GM12878 (cell line): ENCODE measurements around the gene CSK. TPM values are rescaled to one million over a fixed set of nuclear protein-coding genes. Genes with fewer than 3 reads are reported as not detected.

Experiments used
- ATAC-seq: fragments of 200-7000 bp; cut with Tn5 transposase; 3 replicates; pipeline ENCODE4 v1.9.1; 2020; ENCODE audit warnings: mild to moderate bottlenecking, moderate library complexity
- BruUV-seq: library from RNA; stranded (reverse); fragments of 400-500 nt; replicated peaks from 2 replicates; lab custom pipeline; 2021; lab: Mats Ljungman, UMichigan
- CTCF ChIA-PET: fragments of 300-600 bp; sonication (Branson Sonifier 250); formaldehyde crosslinking; extraction: SDS; loops from one replicate; lab custom pipeline; 2021; ENCODE audit warnings: inconsistent platforms; lab: Yijun Ruan, JAX
- POLR2A ChIA-PET: fragments of 350-600 bp; formaldehyde crosslinking; extraction: SDS; loops from one replicate; lab custom pipeline; 2021; ENCODE audit warnings: inconsistent platforms; lab: Charles Lee
- RAD21 ChIA-PET: fragments of 300-600 bp; sonication (Branson Sonifier 250); formaldehyde crosslinking; loops from one replicate; lab custom pipeline; 2023; ENCODE audit warnings: antibody characterized with exemption; ENCODE audit not compliant: unreplicated experiment; lab: Charles Lee
- SMC1A ChIA-PET: fragments of 300-600 bp; sonication (Branson Sonifier 250); formaldehyde crosslinking; loops from one replicate; lab custom pipeline; 2023; ENCODE audit not compliant: unreplicated experiment, uncharacterized antibody; lab: Charles Lee
- DNase-seq: peaks from one replicate; pipeline ENCODE4 v3.0.0-alpha.2; 2011; ENCODE audit warnings: low read depth, low spot score
- FAIRE-seq: peaks from 3 replicates; lab custom pipeline; 2011; peaks lifted over from hg19 to GRCh38; lab: Jason Lieb, UNC
- H2AFZ ChIP-seq: 2 replicates; pipeline ENCODE4 v1.6.0; 2011; ENCODE audit warnings: low read depth, low read length, control low read depth; ENCODE audit not compliant: control insufficient read depth
- H3K27ac ChIP-seq: 2 replicates; pipeline ENCODE4 v1.5.1; 2011; ENCODE audit warnings: control low read depth; ENCODE audit not compliant: control insufficient read depth, insufficient read depth
- H3K27me3 ChIP-seq, 2 experiments: replicated peaks in 1 of 2; 2 replicates each; pipeline versions ENCODE4 v1.6.0 to v1.6.1; 2011; ENCODE audit warnings: low read length in 1 of 2; ENCODE audit not compliant: control insufficient read depth in 2 of 2, insufficient read depth in 2 of 2
- H3K36me3 ChIP-seq, 2 experiments: 2 replicates each; pipeline ENCODE4 v1.5.1; 2011; ENCODE audit warnings: low read length in 1 of 2; ENCODE audit not compliant: control insufficient read depth in 2 of 2, insufficient read depth in 2 of 2
- H3K4me1 ChIP-seq: 2 replicates; pipeline ENCODE4 v1.6.1; 2011; ENCODE audit warnings: mild to moderate bottlenecking, low read length, moderate library complexity, mixed read lengths; ENCODE audit not compliant: control insufficient read depth, insufficient read depth
- H3K4me2 ChIP-seq: 2 replicates; pipeline ENCODE4 v1.6.0; 2011; ENCODE audit warnings: control low read depth; ENCODE audit not compliant: control insufficient read depth, insufficient read depth
- H3K4me3 ChIP-seq: fragments of 200-600 bp; sonication (generic); 2 replicates; pipeline ENCODE4 v1.5.1; 2016
- H3K79me2 ChIP-seq: 2 replicates; pipeline ENCODE4 v1.6.0; 2011; ENCODE audit warnings: low read length; ENCODE audit not compliant: control insufficient read depth, insufficient read depth
- H3K9ac ChIP-seq: 2 replicates; pipeline ENCODE4 v1.8.0; 2011; ENCODE audit warnings: low read length, control low read depth, mixed read lengths; ENCODE audit not compliant: control insufficient read depth, insufficient read depth
- H3K9me3 ChIP-seq: replicated peaks from 3 replicates; pipeline ENCODE4 v1.5.1; 2011; ENCODE audit warnings: mild to moderate bottlenecking, low read length; ENCODE audit not compliant: control insufficient read depth, insufficient read depth
- H4K20me1 ChIP-seq: 2 replicates; pipeline ENCODE4 v1.6.0; 2011; ENCODE audit not compliant: control insufficient read depth, insufficient read depth
- HDAC2 ChIP-seq: fragments of 200-600 bp; sonication (generic); IDR thresholded peaks from 2 replicates; pipeline ENCODE4 v1.6.1; 2017
- KDM1A ChIP-seq: fragments of 200-600 bp; sonication (generic); IDR thresholded peaks from 2 replicates; pipeline ENCODE4 v1.6.1; 2016; ENCODE audit warnings: borderline replicate concordance
- POLR2AphosphoS2 ChIP-seq: IDR thresholded peaks from 2 replicates; pipeline ENCODE4 v1.6.1; 2011; ENCODE audit warnings: low read depth, mild to moderate bottlenecking, low read length, improper control_type of control experiment, moderate library complexity
- POLR2AphosphoS5 ChIP-seq: IDR thresholded peaks from 2 replicates; pipeline ENCODE4 v1.6.1; 2011; ENCODE audit warnings: mild to moderate bottlenecking, low read length, inconsistent platforms
- RAD21 ChIP-seq: IDR thresholded peaks from 2 replicates; pipeline ENCODE4 v1.6.1; 2011; ENCODE audit warnings: mild to moderate bottlenecking, low read depth, low read length, moderate library complexity; ENCODE audit not compliant: insufficient read depth
- RCOR1 ChIP-seq: conservative IDR thresholded peaks from 2 replicates; pipeline ENCODE4 v1.6.1; 2012; ENCODE audit warnings: low read depth, low read length, improper control_type of control experiment
- SP1 ChIP-seq: IDR thresholded peaks from one replicate; pipeline ENCODE4 v1.6.1; 2011; ENCODE audit warnings: low read depth, low read length
- TARDBP ChIP-seq: IDR thresholded peaks from 2 replicates; pipeline ENCODE4 v1.6.1; 2016; ENCODE audit warnings: borderline replicate concordance
- ZNF207 ChIP-seq: fragments of 450-650 bp; IDR thresholded peaks from 2 replicates; pipeline ENCODE4 v1.6.1; 2014; ENCODE audit warnings: antibody characterized with exemption, mild to moderate bottlenecking, borderline replicate concordance
- ZNF24 ChIP-seq: fragments of 450-650 bp; IDR thresholded peaks from 2 replicates; pipeline ENCODE4 v1.6.1; 2017; ENCODE audit warnings: antibody characterized with exemption, mild to moderate bottlenecking
- ZNF622 ChIP-seq: fragments of 450-650 bp; IDR thresholded peaks from 2 replicates; pipeline ENCODE4 v1.6.1; 2017; ENCODE audit warnings: mild to moderate bottlenecking, inconsistent platforms
- ZSCAN29 ChIP-seq: fragments of 450-650 bp; IDR thresholded peaks from 2 replicates; pipeline ENCODE4 v1.6.1; 2017; ENCODE audit warnings: mild to moderate bottlenecking, moderate library complexity
- WGBS: methylation state at CpG from one replicate; pipeline ENCODE4 v1.1.6; 2016; ENCODE audit warnings: low lambda C conversion rate; ENCODE audit not compliant: insufficient replicate concordance, insufficient coverage; ENCODE audit errors: missing lambda C conversion rate; 5-methylcytosine and 5-hydroxymethylcytosine counted together
- in situ Hi-C: fragments of 300-500 bp; cut with MboI; formaldehyde crosslinking; loops from 9 replicates; pipeline ENCODE4 v1.14.3; 2018; ENCODE audit warnings: mixed read lengths
- intact Hi-C: fragments of 100-400 bp; cut with micrococcal nuclease; formaldehyde crosslinking; loops from one replicate; pipeline ENCODE4 v1.14.2; 2022; ENCODE audit not compliant: unreplicated experiment
- polyA plus RNA-seq, 11 experiments: library from polyadenylated mRNA; depleted of rRNA in 4 of 11; unstranded in 6 of 11; stranded (reverse) in 5 of 11; fragments of >200 nt; fragmentation: Nextera tagmentation in 4 of 11; fragmentation: Illumina TruSeq in 1 of 11; extraction: Ambion mirVana in 4 of 11; extraction: Trizol in 1 of 11; gene quantifications; 1 replicate in 1 of 11; 2 replicates in 10 of 11; pipeline versions ENCODE4 v1.2.1 to v1.2.3, GENCODE V29; 2011 to 2016; ENCODE audit warnings: inconsistent platforms in 2 of 11, missing spikeins in 2 of 11, low read depth in 1 of 11
- total RNA-seq, 4 experiments: library from RNA; depleted of rRNA in 3 of 4; stranded (reverse); fragments of >200 nt in 3 of 4; fragmentation: Illumina TruSeq in 1 of 4; extraction: Trizol in 1 of 4; gene quantifications; 2 replicates each; pipeline versions ENCODE4 v1.2.1 to v1.2.3, GENCODE V29; 2013 to 2021
- TF ChIP-seq, protein P1 (sequence below): IDR thresholded peaks from 2 replicates; pipeline ENCODE4 v1.6.1; 2011; ENCODE audit warnings: low read depth, low read length, improper control_type of control experiment, borderline replicate concordance
- TF ChIP-seq, protein P2 (sequence below): IDR thresholded peaks from 2 replicates; pipeline ENCODE4 v1.6.1; 2012; ENCODE audit warnings: low read length, inconsistent platforms
- TF ChIP-seq, protein P3 (sequence below): IDR thresholded peaks from 2 replicates; pipeline ENCODE4 v1.6.1; 2012; ENCODE audit warnings: low read depth, low read length, improper control_type of control experiment
- TF ChIP-seq, protein P4 (sequence below): IDR thresholded peaks from 2 replicates; pipeline ENCODE4 v1.6.1; 2012; ENCODE audit warnings: low read depth, low read length, improper control_type of control experiment
- TF ChIP-seq, protein P5 (sequence below): fragments of 450-650 bp; conservative IDR thresholded peaks from 2 replicates; pipeline ENCODE4 v1.6.1; 2017; ENCODE audit warnings: mild to moderate bottlenecking, moderate library complexity

Gene CSK
- total and polyA plus RNA-seq, 10 of the 15 experiments (the other 5 are each of a cell fraction or from before 2014, with no cell fraction given) = 3.4 to 327 (median 75.8) TPM

DNA sequence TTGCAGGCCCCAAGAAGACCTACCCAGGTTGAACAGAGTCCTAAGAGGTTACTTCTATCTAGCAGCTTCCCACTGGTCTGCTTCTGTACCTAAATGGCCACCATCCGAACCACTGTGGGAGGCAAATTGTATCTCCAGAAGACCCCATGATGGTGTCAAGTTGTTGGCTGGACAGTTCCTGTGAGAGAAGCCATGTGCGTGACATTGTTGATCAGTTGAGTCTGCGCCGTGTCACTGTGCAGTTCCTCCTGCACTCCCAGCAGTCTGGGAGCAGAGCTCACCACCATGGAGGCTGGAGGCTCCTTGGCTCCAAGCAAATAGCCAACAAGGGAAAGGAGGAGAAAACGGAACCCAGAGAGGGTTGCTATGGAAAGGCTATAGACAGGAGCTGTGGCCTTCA lies 49.0 kb upstream of the CSK start (continued):
- TF ChIP-seq RAD21 (no peak), POLR2AphosphoS2 (no peak), KDM1A (no peak)
- TF ChIP-seq, protein P1, sequence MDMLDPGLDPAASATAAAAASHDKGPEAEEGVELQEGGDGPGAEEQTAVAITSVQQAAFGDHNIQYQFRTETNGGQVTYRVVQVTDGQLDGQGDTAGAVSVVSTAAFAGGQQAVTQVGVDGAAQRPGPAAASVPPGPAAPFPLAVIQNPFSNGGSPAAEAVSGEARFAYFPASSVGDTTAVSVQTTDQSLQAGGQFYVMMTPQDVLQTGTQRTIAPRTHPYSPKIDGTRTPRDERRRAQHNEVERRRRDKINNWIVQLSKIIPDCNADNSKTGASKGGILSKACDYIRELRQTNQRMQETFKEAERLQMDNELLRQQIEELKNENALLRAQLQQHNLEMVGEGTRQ = no peak

DNA sequence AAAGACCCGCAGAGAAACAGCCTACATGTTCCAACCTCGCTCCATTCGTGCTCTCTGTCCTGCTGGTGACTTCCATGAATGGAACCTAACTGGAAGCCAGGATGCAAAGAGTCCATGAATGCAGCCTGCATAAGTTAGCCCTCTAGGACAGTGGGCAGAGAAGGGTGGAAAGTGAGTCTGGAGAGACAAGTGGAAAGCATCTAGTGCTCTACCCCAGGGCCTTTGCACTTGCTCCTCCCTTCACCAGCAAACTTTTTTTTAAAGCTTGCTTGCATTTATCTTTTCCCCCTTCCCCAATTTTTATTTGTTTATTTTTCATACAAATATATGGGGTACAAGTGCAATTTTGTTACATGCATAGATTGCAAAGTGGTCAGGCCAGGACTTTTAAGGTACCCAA lies 48.6 kb upstream of the CSK start:
- ATAC-seq = no peak
- no TSS peak for BruUV-seq
- no peak for FAIRE-seq

More for the DNA sequence above, 48.6 kb upstream of the CSK start:
- in situ Hi-C loops = no loop called here
- Histone ChIP-seq H3K27me3 (peaks cover 0 to 1% of the 10 kb centered on the region in 2 experiments; a peak in 1 of 4 replicates), H2AFZ (no peak overlapping the region), H3K36me3 (no peaks in the 10 kb centered on the region), H4K20me1 (no peaks in the 10 kb centered on the region), H3K4me2 (no peak overlapping the region), H3K4me1 (no peaks in the 10 kb centered on the region), H3K9ac (no peak overlapping the region), H3K27ac (no peak overlapping the region), H3K4me3 (no peak overlapping the region), H3K9me3 (no peaks in the 10 kb centered on the region; the same call in 2 of the 3 replicates), H3K79me2 (no peaks in the 10 kb centered on the region)
- ChIA-PET POLR2A (no interaction called here), CTCF (no interaction called here), RAD21 (no interaction called here), SMC1A (no interaction called here)
- TF ChIP-seq, protein P2, sequence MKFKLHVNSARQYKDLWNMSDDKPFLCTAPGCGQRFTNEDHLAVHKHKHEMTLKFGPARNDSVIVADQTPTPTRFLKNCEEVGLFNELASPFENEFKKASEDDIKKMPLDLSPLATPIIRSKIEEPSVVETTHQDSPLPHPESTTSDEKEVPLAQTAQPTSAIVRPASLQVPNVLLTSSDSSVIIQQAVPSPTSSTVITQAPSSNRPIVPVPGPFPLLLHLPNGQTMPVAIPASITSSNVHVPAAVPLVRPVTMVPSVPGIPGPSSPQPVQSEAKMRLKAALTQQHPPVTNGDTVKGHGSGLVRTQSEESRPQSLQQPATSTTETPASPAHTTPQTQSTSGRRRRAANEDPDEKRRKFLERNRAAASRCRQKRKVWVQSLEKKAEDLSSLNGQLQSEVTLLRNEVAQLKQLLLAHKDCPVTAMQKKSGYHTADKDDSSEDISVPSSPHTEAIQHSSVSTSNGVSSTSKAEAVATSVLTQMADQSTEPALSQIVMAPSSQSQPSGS = no peak
- no peak for TF ChIP-seq ZNF24
- no peak for TF ChIP-seq POLR2AphosphoS5
- TF ChIP-seq, protein P3, sequence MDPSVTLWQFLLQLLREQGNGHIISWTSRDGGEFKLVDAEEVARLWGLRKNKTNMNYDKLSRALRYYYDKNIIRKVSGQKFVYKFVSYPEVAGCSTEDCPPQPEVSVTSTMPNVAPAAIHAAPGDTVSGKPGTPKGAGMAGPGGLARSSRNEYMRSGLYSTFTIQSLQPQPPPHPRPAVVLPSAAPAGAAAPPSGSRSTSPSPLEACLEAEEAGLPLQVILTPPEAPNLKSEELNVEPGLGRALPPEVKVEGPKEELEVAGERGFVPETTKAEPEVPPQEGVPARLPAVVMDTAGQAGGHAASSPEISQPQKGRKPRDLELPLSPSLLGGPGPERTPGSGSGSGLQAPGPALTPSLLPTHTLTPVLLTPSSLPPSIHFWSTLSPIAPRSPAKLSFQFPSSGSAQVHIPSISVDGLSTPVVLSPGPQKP = no peak
- TF ChIP-seq RAD21 = no peak
- TF ChIP-seq, protein P4, sequence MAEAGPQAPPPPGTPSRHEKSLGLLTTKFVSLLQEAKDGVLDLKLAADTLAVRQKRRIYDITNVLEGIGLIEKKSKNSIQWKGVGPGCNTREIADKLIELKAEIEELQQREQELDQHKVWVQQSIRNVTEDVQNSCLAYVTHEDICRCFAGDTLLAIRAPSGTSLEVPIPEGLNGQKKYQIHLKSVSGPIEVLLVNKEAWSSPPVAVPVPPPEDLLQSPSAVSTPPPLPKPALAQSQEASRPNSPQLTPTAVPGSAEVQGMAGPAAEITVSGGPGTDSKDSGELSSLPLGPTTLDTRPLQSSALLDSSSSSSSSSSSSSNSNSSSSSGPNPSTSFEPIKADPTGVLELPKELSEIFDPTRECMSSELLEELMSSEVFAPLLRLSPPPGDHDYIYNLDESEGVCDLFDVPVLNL = no peak
- no peak for TF ChIP-seq HDAC2
- TF ChIP-seq TARDBP = no peak
- TF ChIP-seq, protein P5, sequence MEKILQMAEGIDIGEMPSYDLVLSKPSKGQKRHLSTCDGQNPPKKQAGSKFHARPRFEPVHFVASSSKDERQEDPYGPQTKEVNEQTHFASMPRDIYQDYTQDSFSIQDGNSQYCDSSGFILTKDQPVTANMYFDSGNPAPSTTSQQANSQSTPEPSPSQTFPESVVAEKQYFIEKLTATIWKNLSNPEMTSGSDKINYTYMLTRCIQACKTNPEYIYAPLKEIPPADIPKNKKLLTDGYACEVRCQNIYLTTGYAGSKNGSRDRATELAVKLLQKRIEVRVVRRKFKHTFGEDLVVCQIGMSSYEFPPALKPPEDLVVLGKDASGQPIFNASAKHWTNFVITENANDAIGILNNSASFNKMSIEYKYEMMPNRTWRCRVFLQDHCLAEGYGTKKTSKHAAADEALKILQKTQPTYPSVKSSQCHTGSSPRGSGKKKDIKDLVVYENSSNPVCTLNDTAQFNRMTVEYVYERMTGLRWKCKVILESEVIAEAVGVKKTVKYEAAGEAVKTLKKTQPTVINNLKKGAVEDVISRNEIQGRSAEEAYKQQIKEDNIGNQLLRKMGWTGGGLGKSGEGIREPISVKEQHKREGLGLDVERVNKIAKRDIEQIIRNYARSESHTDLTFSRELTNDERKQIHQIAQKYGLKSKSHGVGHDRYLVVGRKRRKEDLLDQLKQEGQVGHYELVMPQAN = no peak
- no peak for TF ChIP-seq ZNF207
- no peak for TF ChIP-seq ZSCAN29
- TF ChIP-seq RCOR1 = no peak
- no peak for TF ChIP-seq ZNF622
- no peak for TF ChIP-seq SP1
- no peak for TF ChIP-seq KDM1A
- no peak for DNase-seq
- intact Hi-C loops = no loop called here
- WGBS = 37% methylated on average over 3 of the region's 3 CpGs
